CD4-positive, alpha-beta T cell treated with Interleukin-2 at 100 ng/mL for 4 hours (primary cell): ENCODE measurements around the gene IDE.
"Not testable (repeated sequence)": the region's sequence is repeated elsewhere in the genome, so short reads cannot be mapped to it uniquely, and the experiment has no call there.

ENCODE experiments used
- DNase-seq: peaks from one replicate; pipeline ENCODE4 v3.0.0-alpha.2; 2020; ENCODE audit warnings: low spot score

The IDE gene

GRCh38 chr10:92492748-92493240, 81.1 kb downstream of the IDE start:
- no peak for DNase-seq

- DNase-seq = no peak
These were observed 83.5 kb downstream of the IDE start for GRCh38 chr10:92490387-92490786.

- no peak for DNase-seq
These were observed 87.3 kb downstream of the IDE start for GRCh38 chr10:92486637-92487036.

GRCh38 chr10:92483539-92483938, 90.4 kb downstream of the IDE start:
- no peak for DNase-seq

- DNase-seq = no peak
These were observed 93.5 kb downstream of the IDE start for GRCh38 chr10:92480413-92480812.

GRCh38 chr10:92479547-92479946, 94.3 kb downstream of the IDE start:
- no peak for DNase-seq

GRCh38 chr10:92478536-92478935, 95.4 kb downstream of the IDE start:
- DNase-seq = no peak

- DNase-seq = no peak
These were observed 98.5 kb downstream of the IDE start for GRCh38 chr10:92475357-92475868.

GRCh38 chr10:92470026-92470425, 103.9 kb downstream of the IDE start:
- DNase-seq = no peak

- DNase-seq = no peak
These were observed 109.5 kb downstream of the IDE start for GRCh38 chr10:92464364-92464763.

- no peak for DNase-seq
These were observed 110.3 kb downstream of the IDE start for GRCh38 chr10:92463582-92463981.

- DNase-seq = not testable (repeated sequence)
These were observed 118.9 kb downstream of the IDE start for GRCh38 chr10:92454955-92455354.

GRCh38 chr10:92452313-92452712, 121.6 kb downstream of the IDE start:
- DNase-seq = no peak

- DNase-seq = no peak
These were observed 122.5 kb downstream of the IDE start for GRCh38 chr10:92451431-92451830.

GRCh38 chr10:92450896-92451295, 123.0 kb downstream of the IDE start:
- DNase-seq = no peak

- no peak for DNase-seq
These were observed 133.3 kb downstream of the IDE start for GRCh38 chr10:92440578-92440977.

GRCh38 chr10:92438220-92438619, 135.7 kb downstream of the IDE start:
- DNase-seq = no peak

- DNase-seq = no peak
These were observed 137.3 kb downstream of the IDE start for GRCh38 chr10:92436611-92437010.

GRCh38 chr10:92436065-92436464, 137.8 kb downstream of the IDE start:
- DNase-seq = not testable (repeated sequence)

GRCh38 chr10:92434385-92434784, 139.5 kb downstream of the IDE start:
- DNase-seq = no peak

GRCh38 chr10:92432596-92432995, 141.3 kb downstream of the IDE start:
- DNase-seq = no peak

- no peak for DNase-seq
These were observed 143.8 kb downstream of the IDE start for GRCh38 chr10:92430103-92430502.

GRCh38 chr10:92421550-92421949, 152.3 kb downstream of the IDE start:
- DNase-seq = no peak

- DNase-seq = no peak
These were observed 153.2 kb downstream of the IDE start for GRCh38 chr10:92420546-92421275.
